Right renal cortex interstitium (tissue), 3 donors: ENCODE results near the gene HPCAL1. TPM values are rescaled to one million over a fixed set of nuclear protein-coding genes. Genes with fewer than 3 reads are reported as not detected.

Source experiments
- DNase-seq, 3 donors: peaks; one replicate each; pipeline ENCODE4 v3.0.0-alpha.2; 2013; ENCODE audit warnings: low read depth in 3 of 3, low spot score in 2 of 3
- polyA plus RNA-seq, 3 donors: library from polyadenylated mRNA; unstranded; fragments of 120-200 nt; gene quantifications; one replicate each; pipeline ENCODE4 v1.2.1, GENCODE V29; 2013; ENCODE audit not compliant: insufficient read length in 3 of 3

HPCAL1 gene
- polyA plus RNA-seq, 3 donors = 21.5 to 29.6 (median 22.8) TPM

- no peak for DNase-seq
Measured at GRCh38 chr2:10320575-10320931, 17.8 kb downstream of the HPCAL1 start.

GRCh38 chr2:10320933-10321332 lies 18.2 kb downstream of the HPCAL1 start:
- DNase-seq = no peak

GRCh38 chr2:10321622-10322021 lies 18.9 kb downstream of the HPCAL1 start:
- no peak for DNase-seq

- no peak for DNase-seq
Measured at GRCh38 chr2:10322481-10322880, 19.8 kb downstream of the HPCAL1 start.

- no peak for DNase-seq
Measured at GRCh38 chr2:10322973-10323372, 20.3 kb downstream of the HPCAL1 start.

- DNase-seq = no peak
Measured at GRCh38 chr2:10323535-10323934, 20.8 kb downstream of the HPCAL1 start.

GRCh38 chr2:10324095-10324832 lies 21.6 kb downstream of the HPCAL1 start:
- DNase-seq = no peak

GRCh38 chr2:10325278-10326145 lies 22.8 kb downstream of the HPCAL1 start:
- no peak for DNase-seq

- no peak for DNase-seq
Measured at GRCh38 chr2:10326151-10326616, 23.5 kb downstream of the HPCAL1 start.

- no peak for DNase-seq
Measured at GRCh38 chr2:10326707-10327594, 24.2 kb downstream of the HPCAL1 start.

GRCh38 chr2:10327896-10328669 lies 25.4 kb downstream of the HPCAL1 start:
- DNase-seq = no peak

GRCh38 chr2:10328670-10329579 lies 26.2 kb downstream of the HPCAL1 start:
- no peak for DNase-seq

GRCh38 chr2:10329580-10329879 lies 26.8 kb downstream of the HPCAL1 start:
- DNase-seq = no peak

GRCh38 chr2:10329880-10330699 lies 27.4 kb downstream of the HPCAL1 start:
- DNase-seq = no peak

- no peak for DNase-seq
Measured at GRCh38 chr2:10330700-10331026, 28.0 kb downstream of the HPCAL1 start.

GRCh38 chr2:10331027-10331701 lies 28.5 kb downstream of the HPCAL1 start:
- DNase-seq = no peak

- DNase-seq = no peak
Measured at GRCh38 chr2:10331702-10332401, 29.1 kb downstream of the HPCAL1 start.
